ENCODE data around the gene ZNF91.
"Not testable (repeated sequence)": the region's sequence is repeated elsewhere in the genome, so short reads cannot be mapped to it uniquely, and the experiment has no call there.

Gene ZNF91

GRCh38 chr19:23343434-23344010 lies 51.7 kb downstream of the ZNF91 start:
- H3K4me3 ChIP-seq (ENCODE audit: control insufficient read depth, low read depth, low read length): no peak overlapping the region
- no peak for DNase-seq (ENCODE audit: low read depth)
- TF ChIP-seq CTCF (conservative IDR thresholded peaks at IDR 0.05; ENCODE audit: control insufficient read depth, insufficient read depth, low read depth, low read length): no peak

GRCh38 chr19:23328211-23328610 lies 67.1 kb downstream of the ZNF91 start:
- DNase-seq (ENCODE audit: low read depth): no peak
- no peak for TF ChIP-seq CTCF (conservative IDR thresholded peaks at IDR 0.05; ENCODE audit: control insufficient read depth, insufficient read depth, low read depth, low read length)
- H3K4me3 ChIP-seq (ENCODE audit: control insufficient read depth, low read depth, low read length): no peak overlapping the region

- DNase-seq (ENCODE audit: low read depth): no peak
- H3K4me3 ChIP-seq (ENCODE audit: control insufficient read depth, low read depth, low read length): no peak overlapping the region
- TF ChIP-seq CTCF (conservative IDR thresholded peaks at IDR 0.05; ENCODE audit: control insufficient read depth, insufficient read depth, low read depth, low read length): no peak
Measured at GRCh38 chr19:23321953-23322549, 73.2 kb downstream of the ZNF91 start.

- not testable (repeated sequence) for H3K4me3 ChIP-seq (ENCODE audit: control insufficient read depth, low read depth, low read length); DNase-seq (ENCODE audit: low read depth)
Measured at GRCh38 chr19:23321403-23321802, 73.9 kb downstream of the ZNF91 start.

GRCh38 chr19:23319571-23319970 lies 75.7 kb downstream of the ZNF91 start:
- not testable (repeated sequence) for H3K4me3 ChIP-seq (ENCODE audit: control insufficient read depth, low read depth, low read length); DNase-seq (ENCODE audit: low read depth)

- not testable (repeated sequence) for H3K4me3 ChIP-seq (ENCODE audit: control insufficient read depth, low read depth, low read length); DNase-seq (ENCODE audit: low read depth)
Measured at GRCh38 chr19:23318941-23319340, 76.3 kb downstream of the ZNF91 start.

GRCh38 chr19:23318143-23318542 lies 77.1 kb downstream of the ZNF91 start:
- TF ChIP-seq CTCF (conservative IDR thresholded peaks at IDR 0.05; ENCODE audit: control insufficient read depth, insufficient read depth, low read depth, low read length): no peak
- no peak overlapping the region for H3K4me3 ChIP-seq (ENCODE audit: control insufficient read depth, low read depth, low read length)
- DNase-seq (ENCODE audit: low read depth): peak; percentile 17

GRCh38 chr19:23315286-23315685 lies 80.0 kb downstream of the ZNF91 start:
- no peak for DNase-seq (ENCODE audit: low read depth)
- H3K4me3 ChIP-seq (ENCODE audit: control insufficient read depth, low read depth, low read length): no peak overlapping the region
- TF ChIP-seq CTCF (conservative IDR thresholded peaks at IDR 0.05; ENCODE audit: control insufficient read depth, insufficient read depth, low read depth, low read length): no peak

All from fibroblast of mammary gland (primary cell).